Natural killer cell (primary cell): ENCODE results near the gene TAF3. TPM values are rescaled to one million over a fixed set of nuclear protein-coding genes. Genes with fewer than 3 reads are reported as not detected.

Source experiments
- ATAC-seq, 3 donors: fragments of 150-1000 bp in 2 of 3; fragments of 200-7000 bp in 1 of 3; cut with Tn5 transposase; 1 replicate in 1 of 3; 2 replicates in 2 of 3; pipeline ENCODE4 v1.10.0; 2021; ENCODE audit warnings: mild to moderate bottlenecking in 2 of 3, moderate library complexity in 2 of 3
- DNase-seq, 2 donors: peaks; one replicate each; pipeline versions ENCODE4 v3.0.0 to v3.0.0-alpha.2; 2013 to 2021; ENCODE audit warnings: mixed read lengths in 1 of 2
- H3K27ac ChIP-seq: one replicate; pipeline ENCODE4 v1.5.1; 2013; ENCODE audit warnings: mild to moderate bottlenecking, low read length
- H3K27me3 ChIP-seq: one replicate; pipeline ENCODE4 v1.6.1; 2013; ENCODE audit warnings: low read length; ENCODE audit not compliant: control insufficient read depth, insufficient read depth
- H3K36me3 ChIP-seq: one replicate; pipeline ENCODE4 v1.6.1; 2013; ENCODE audit warnings: low read length; ENCODE audit not compliant: control insufficient read depth, insufficient read depth
- H3K4me1 ChIP-seq: one replicate; pipeline ENCODE4 v1.6.1; 2013; ENCODE audit warnings: low read length; ENCODE audit not compliant: control insufficient read depth, insufficient read depth
- H3K4me3 ChIP-seq: one replicate; pipeline ENCODE4 v1.5.1; 2013; ENCODE audit warnings: low read length
- H3K9me3 ChIP-seq: one replicate; pipeline ENCODE4 v1.6.1; 2013; ENCODE audit warnings: low read length; ENCODE audit not compliant: control insufficient read depth, insufficient read depth
- H3K27ac Mint-ChIP-seq, 2 donors: one replicate each; pipeline ENCODE4 v1.8.0; 2022; ENCODE audit warnings: mild to moderate bottlenecking in 2 of 2, mixed read lengths in 2 of 2, moderate library complexity in 1 of 2
- H3K27me3 Mint-ChIP-seq, 2 donors: one replicate each; pipeline ENCODE4 v1.8.0; 2022; ENCODE audit warnings: low read depth in 2 of 2, mixed read lengths in 2 of 2
- H3K36me3 Mint-ChIP-seq: one replicate; pipeline ENCODE4 v1.8.0; 2022; ENCODE audit warnings: mixed read lengths
- H3K4me1 Mint-ChIP-seq, 2 donors: one replicate each; pipeline ENCODE4 v1.8.0; 2022; ENCODE audit warnings: mixed read lengths in 2 of 2
- H3K4me3 Mint-ChIP-seq: one replicate; pipeline ENCODE4 v1.8.0; 2022; ENCODE audit warnings: mild to moderate bottlenecking, moderate library complexity, mixed read lengths
- H3K9me3 Mint-ChIP-seq, 2 donors: one replicate each; pipeline ENCODE4 v1.8.0; 2022; ENCODE audit warnings: mixed read lengths in 2 of 2
- CTCF ChIP-seq: fragments of 200-600 bp; IDR thresholded peaks from one replicate; pipeline ENCODE4 v1.8.0; 2022; ENCODE audit warnings: antibody characterized with exemption
- WGBS: methylation state at CpG from one replicate; pipeline ENCODE4 v1.1.7; 2013; ENCODE audit warnings: missing lambda C conversion rate; ENCODE audit not compliant: insufficient coverage; 5-methylcytosine and 5-hydroxymethylcytosine counted together
- intact Hi-C: fragments of 100-400 bp; cut with micrococcal nuclease; formaldehyde crosslinking; loops from one replicate; pipeline ENCODE4 v1.14.2; 2022
- total RNA-seq, 4 donors: library from RNA; stranded (reverse); fragments of 120-200 nt in 1 of 4; gene quantifications; one replicate each; pipeline versions ENCODE4 v1.2.3 to v1.2.4, GENCODE V29; 2013 to 2022

Gene TAF3
- total RNA-seq, 3 donors from 2014 or later (not counting 1 experiment from before 2014, with no cell fraction given) = 14.5 to 17.0 (median 15.6) TPM

GRCh38 chr10:7786430-7786829, 31.9 kb upstream of the TAF3 start:
- Histone ChIP-seq H3K27me3 (no peaks in the 10 kb centered on the region), H3K4me3 (no peak overlapping the region), H3K9me3 (no peaks in the 10 kb centered on the region), H3K27ac (no peak overlapping the region), H3K4me1 (peaks cover 19% of the 10 kb centered on the region), H3K36me3 (peaks cover 3% of the 10 kb centered on the region)
- Mint-ChIP-seq H3K4me3 (no peak overlapping the region), H3K27ac (no peak overlapping the region), H3K4me1 (peaks cover 22 to 29% of the 10 kb centered on the region in 2 donors), H3K9me3 (no peaks in the 10 kb centered on the region), H3K27me3 (no peaks in the 10 kb centered on the region), H3K36me3 (no peaks in the 10 kb centered on the region)
- 35% methylated on average over 2 of the region's 3 CpGs for WGBS
- intact Hi-C loops = no loop called here
- DNase-seq (no peak), ATAC-seq (no peak)
- TF ChIP-seq CTCF = no peak

DNA sequence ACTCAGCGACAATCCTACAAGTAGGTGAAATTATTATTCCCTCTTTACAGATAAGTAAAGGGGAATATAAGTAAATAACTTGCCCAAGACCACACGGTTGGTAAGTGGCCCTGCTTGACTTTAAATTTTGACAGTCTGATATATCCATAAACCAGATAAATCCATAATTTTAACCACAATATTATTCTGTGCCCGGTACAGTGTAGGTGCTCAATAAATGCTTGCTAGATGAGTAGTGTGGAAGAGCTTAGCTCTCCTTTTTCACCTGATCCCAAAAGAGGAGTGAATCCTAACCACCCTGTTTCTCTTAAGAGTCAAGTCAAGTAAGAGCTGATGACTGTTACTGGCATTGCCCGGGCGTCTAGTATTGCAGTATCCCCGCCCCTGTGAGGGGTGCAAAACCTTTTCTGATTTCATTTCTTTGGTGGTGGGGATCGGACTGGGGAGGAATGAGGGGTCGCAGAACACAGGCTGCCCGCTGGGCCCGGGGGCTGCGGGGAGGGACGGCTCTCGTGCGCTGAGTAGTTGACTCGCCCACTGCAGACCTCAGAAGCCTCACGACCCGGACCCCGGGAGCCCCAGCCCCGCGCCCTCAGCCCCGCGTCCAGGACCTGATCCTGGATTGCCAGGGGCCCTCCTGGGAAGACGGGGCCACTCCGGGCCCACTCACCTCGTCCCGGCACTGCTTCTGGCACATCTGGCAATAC, 31.0 kb upstream of the TAF3 start:
- DNase-seq (peak in 1 of 2 donors; percentile 23), ATAC-seq (peak in 1 of 3 donors; percentile 3)
- Mint-ChIP-seq H3K27ac (no peak overlapping the region), H3K4me1 (peaks cover 31 to 38% of the 10 kb centered on the region in 2 donors), H3K4me3 (no peak overlapping the region), H3K27me3 (no peaks in the 10 kb centered on the region), H3K9me3 (no peaks in the 10 kb centered on the region), H3K36me3 (no peaks in the 10 kb centered on the region)
- Histone ChIP-seq H3K27me3 (no peaks in the 10 kb centered on the region), H3K27ac (peak overlapping the region; percentile 63), H3K4me3 (peak overlapping the region; percentile 87), H3K4me1 (peaks cover 19% of the 10 kb centered on the region), H3K9me3 (no peaks in the 10 kb centered on the region), H3K36me3 (peaks cover 5% of the 10 kb centered on the region)
- WGBS = under 1% methylated on average over 24 of the region's 26 CpGs
- intact Hi-C loops = no loop called here
- no peak for TF ChIP-seq CTCF

- H3K9me3 Mint-ChIP-seq = no peaks in the 10 kb centered on the region
- H3K27me3 ChIP-seq = no peaks in the 10 kb centered on the region
- no peaks in the 10 kb centered on the region for H3K27me3 Mint-ChIP-seq
- no peaks in the 10 kb centered on the region for H3K36me3 Mint-ChIP-seq
- WGBS = under 1% methylated on average over 59 of the region's 59 CpGs
- peaks cover 38 to 45% of the 10 kb centered on the region in 2 donors for H3K4me1 Mint-ChIP-seq
- TF ChIP-seq CTCF = no peak
- DNase-seq = peak; percentile 96 to 99
- H3K9me3 ChIP-seq = no peaks in the 10 kb centered on the region
- H3K4me3 ChIP-seq = peak within 1 kb of the TSS; percentile 87
- H3K27ac Mint-ChIP-seq = no peak within 1 kb of the TSS
- peak; percentile 96 to 98 (median 96) for ATAC-seq
- intact Hi-C loops = loop anchor here (1.0 kb wide), 1 partner anchor 30 kb away; the partner anchor contains the start of gene TAF3
- H3K36me3 ChIP-seq = peaks cover 9% of the 10 kb centered on the region
- peaks cover 19% of the 10 kb centered on the region for H3K4me1 ChIP-seq
- no peak within 1 kb of the TSS for H3K4me3 Mint-ChIP-seq
- H3K27ac ChIP-seq = peak within 1 kb of the TSS; percentile 63
These were observed 30.3 kb upstream of the TAF3 start, which contains the start of the genes ATP5F1C and KIN for GRCh38 chr10:7787857-7788638. Gene ATP5F1C (plus strand): TSS chr10:7788177. CDS start chr10:7788208, 31 bp downstream. Gene KIN (minus strand): TSS chr10:7787993. CDS start chr10:7787933, 60 bp downstream.
